ENCODE measurements around the gene PRDM15.

PRDM15 gene

DNA sequence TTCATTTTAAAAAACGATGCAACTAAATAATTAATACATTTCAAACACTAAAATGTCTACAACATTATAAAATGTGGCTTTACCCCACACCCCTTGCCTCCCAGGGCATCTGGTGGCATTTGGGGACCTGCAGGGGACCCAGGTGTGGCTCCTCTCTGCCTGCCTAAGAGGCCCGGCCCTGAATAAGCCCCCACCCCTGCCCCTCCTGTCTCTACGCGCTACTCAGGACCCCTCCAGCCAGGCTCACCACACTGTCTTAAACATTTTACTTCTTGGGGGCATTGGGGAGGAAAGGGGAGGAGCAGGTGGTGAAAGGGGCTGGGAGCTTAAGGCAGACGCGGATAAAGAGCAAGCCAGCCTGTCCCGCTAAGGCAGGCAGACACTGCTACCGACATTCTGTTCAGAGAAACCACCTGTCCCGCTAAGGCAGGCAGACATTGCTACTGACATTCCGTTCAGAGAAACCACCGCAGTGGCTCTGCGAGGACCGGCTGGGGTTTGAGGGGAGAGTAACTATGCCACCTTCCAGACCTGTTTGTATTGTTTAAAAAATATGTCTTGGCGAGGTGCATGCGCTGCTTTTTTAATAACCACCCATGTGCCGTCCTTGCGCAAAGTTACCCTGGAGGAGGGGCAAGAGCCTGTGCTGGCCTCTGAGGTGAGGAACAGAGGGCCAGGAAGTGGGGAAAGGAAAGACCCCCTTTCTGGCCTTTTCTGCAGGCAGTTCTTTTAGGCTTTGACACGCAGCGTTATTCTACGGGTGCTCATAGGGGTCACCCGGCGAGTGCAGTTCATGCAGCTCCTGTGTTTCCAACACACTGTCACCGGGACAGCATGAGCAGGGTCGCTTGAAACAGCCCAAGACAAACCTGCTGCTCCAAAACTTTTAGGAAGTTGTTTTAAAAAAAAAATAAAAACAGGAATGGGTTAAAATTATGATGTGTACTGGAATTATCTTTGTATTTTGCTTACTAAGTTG, 61.0 kb downstream of the PRDM15 start:
- Histone ChIP-seq H3K9ac (ENCODE audit: low read depth, low read length) (no peak overlapping the region), H3K9me3 (ENCODE audit: control insufficient read depth, insufficient read depth, low read length) (no peaks in the 10 kb centered on the region), H3K36me3 (ENCODE audit: insufficient read depth, low read length) (no peaks in the 10 kb centered on the region; the same call in 1 of the 2 replicates), H3K4me1 (ENCODE audit: insufficient read depth, low read length) (no peaks in the 10 kb centered on the region)

DNA sequence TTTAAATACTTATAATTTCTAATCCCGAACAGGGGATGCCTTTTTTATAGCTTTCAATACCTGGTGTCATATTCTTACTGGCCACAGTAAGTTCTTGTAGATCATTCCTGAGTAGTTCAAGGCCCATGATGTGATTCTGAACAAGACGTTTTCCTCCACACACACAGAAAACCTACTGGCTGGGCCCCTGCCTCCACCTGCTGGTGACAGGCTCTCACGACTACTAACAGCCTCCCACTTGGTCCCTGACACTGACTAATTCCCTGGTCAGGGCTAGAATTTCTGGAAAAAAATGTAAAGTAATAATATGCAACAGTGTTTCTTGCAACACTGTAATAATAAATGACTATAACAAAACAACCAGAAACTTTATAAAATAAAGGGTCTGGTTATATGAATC, 61.9 kb downstream of the PRDM15 start:
- H3K9ac ChIP-seq (ENCODE audit: low read depth, low read length) = no peak overlapping the region
- H3K9me3 ChIP-seq (ENCODE audit: control insufficient read depth, insufficient read depth, low read length) = no peaks in the 10 kb centered on the region
- no peaks in the 10 kb centered on the region; the same call in 1 of the 2 replicates for H3K36me3 ChIP-seq (ENCODE audit: insufficient read depth, low read length)
- H3K4me1 ChIP-seq (ENCODE audit: insufficient read depth, low read length) = no peaks in the 10 kb centered on the region

DNA sequence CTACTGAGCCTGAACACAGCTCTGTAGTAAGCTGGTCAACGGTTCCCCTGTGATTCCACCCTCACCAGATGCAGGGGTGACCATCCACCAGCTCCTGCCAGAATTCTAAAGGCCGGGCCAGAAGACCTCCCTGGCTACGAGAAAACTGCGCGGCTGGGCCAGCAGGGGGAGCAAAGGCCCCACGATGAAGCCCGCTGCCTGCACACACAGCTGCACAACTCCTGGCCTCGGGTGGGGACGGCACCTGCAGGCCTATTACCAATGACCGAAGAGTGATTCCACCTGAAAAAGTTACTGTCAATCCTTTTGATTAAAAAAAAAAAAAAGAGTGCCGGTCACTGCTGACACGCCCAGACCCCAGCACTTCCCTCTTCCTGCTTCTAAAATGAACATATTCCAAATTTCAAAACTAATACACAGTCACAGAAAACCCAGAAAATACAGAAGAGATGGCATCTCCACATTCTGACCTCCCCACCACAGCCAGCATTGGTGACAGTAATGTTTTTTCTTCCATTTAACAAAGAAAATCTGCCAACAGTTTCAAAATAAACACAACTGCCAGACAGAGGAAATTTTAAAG, 62.5 kb downstream of the PRDM15 start:
- H3K36me3 ChIP-seq (ENCODE audit: insufficient read depth, low read length) = no peaks in the 10 kb centered on the region; the same call in 1 of the 2 replicates
- H3K9me3 ChIP-seq (ENCODE audit: control insufficient read depth, insufficient read depth, low read length) = no peaks in the 10 kb centered on the region
- H3K4me1 ChIP-seq (ENCODE audit: insufficient read depth, low read length) = no peaks in the 10 kb centered on the region
- H3K9ac ChIP-seq (ENCODE audit: low read depth, low read length) = no peak overlapping the region

DNA sequence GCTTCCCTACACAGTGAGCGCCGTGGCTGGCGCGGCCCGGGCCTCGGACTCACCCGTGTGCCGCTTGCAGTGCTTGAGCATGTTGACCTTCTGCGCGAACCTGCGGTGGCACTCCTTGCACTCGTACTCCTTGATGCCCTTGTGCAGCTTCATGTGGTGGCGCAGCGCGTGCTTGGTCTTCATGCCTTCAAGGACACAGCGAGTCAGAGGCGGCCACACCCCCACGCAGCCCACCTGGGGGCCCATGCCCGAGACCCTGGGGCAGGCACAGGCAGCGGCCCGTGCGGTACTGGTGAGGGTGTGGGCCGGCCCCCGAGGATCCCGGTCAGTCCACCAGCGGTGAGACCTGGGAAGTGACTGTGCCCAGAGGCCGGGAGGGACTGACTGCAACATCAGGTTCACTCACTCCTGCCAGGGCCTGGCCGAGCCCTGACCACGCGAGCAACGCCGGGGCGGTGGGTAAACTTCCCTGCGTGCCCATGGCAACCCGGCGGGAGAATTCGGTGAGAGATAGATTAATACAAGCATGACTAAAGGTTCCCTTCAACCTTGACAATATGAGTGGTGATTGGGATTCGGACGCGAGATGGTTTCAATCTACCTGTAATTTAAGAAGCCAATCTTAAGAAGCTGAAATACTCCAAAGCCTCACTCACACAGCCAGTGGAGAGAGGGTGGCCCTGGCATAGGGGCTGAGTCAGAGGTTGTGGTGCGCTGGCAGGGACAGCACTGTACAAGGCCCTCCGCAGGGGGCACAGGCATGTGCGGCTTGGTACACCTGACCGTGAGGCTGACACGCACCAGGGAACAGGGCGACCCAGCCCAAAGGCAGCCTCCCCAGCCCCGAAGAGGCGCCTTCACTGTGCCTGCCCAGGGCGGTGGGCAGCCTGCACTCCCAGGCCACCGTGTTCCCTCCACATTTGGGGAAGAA, 63.2 kb downstream of the PRDM15 start:
- no peaks in the 10 kb centered on the region for H3K9me3 ChIP-seq (ENCODE audit: control insufficient read depth, insufficient read depth, low read length)
- no peak overlapping the region for H3K9ac ChIP-seq (ENCODE audit: low read depth, low read length)
- H3K36me3 ChIP-seq (ENCODE audit: insufficient read depth, low read length) = no peaks in the 10 kb centered on the region; the same call in 1 of the 2 replicates
- no peaks in the 10 kb centered on the region for H3K4me1 ChIP-seq (ENCODE audit: insufficient read depth, low read length)

DNA sequence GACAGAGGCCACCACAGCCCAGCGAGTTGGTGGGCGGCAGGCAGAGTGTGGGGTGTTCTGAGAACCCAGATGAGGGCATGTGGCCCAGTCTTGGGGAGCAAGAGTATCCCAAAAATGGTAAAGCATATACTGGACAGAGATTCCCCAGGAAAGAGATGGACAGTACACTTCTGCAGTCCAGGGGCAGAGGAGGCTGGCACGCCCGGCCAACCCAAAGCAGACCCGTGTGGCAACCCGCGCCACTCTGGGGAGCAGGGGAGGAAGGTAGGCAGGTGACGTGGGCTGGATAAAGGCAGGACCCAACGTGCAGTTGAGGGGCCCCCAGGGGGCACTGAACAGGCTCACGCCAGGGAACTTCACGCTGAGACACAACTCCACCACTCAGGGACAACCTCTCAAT, 65.9 kb downstream of the PRDM15 start:
- Histone ChIP-seq H3K36me3 (ENCODE audit: insufficient read depth, low read length) (no peaks in the 10 kb centered on the region; the same call in 1 of the 2 replicates), H3K9me3 (ENCODE audit: control insufficient read depth, insufficient read depth, low read length) (no peaks in the 10 kb centered on the region), H3K4me1 (ENCODE audit: insufficient read depth, low read length) (no peaks in the 10 kb centered on the region), H3K9ac (ENCODE audit: low read depth, low read length) (no peak overlapping the region)

DNA sequence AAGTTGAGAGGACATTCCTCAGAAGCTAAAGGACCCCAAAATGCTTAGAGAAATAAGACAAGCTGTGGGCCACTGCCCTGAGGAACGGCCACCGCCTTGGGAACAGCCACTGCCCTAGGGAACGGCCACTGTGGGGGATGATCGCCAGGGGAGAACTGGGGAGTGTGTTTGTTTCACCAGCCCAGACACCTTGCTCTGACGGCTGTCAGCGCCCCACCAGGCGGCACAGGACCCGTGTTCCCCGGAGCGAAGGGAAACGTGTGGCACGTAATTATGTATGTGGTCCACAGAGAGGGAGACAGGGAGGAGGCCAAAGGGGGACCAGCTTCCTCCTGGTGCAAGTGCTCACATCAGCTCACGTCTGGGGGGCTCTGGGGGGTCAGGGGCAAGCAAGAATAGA, 66.5 kb downstream of the PRDM15 start:
- Histone ChIP-seq H3K9me3 (ENCODE audit: control insufficient read depth, insufficient read depth, low read length) (no peaks in the 10 kb centered on the region), H3K9ac (ENCODE audit: low read depth, low read length) (no peak overlapping the region), H3K4me1 (ENCODE audit: insufficient read depth, low read length) (no peaks in the 10 kb centered on the region), H3K36me3 (ENCODE audit: insufficient read depth, low read length) (no peaks in the 10 kb centered on the region; the same call in 1 of the 2 replicates)

DNA sequence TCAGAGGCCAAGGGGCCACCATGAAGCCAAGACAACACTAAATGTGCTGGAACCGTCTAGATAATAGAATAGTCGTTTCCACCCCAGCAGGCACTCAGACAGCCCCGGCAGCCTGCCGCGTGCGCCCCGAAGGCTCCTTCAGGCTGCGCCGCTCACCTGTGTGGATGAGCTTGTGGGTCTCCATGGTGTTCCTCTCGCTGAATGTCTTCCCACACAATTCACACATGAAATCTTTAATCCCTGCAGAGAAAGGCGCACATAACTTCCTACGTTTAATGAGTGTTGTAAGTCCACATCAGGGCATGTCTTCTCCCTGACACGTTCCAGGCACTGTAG, 68.6 kb downstream of the PRDM15 start:
- H3K36me3 ChIP-seq (ENCODE audit: insufficient read depth, low read length) = no peaks in the 10 kb centered on the region; the same call in 1 of the 2 replicates
- H3K9me3 ChIP-seq (ENCODE audit: control insufficient read depth, insufficient read depth, low read length) = no peaks in the 10 kb centered on the region
- H3K9ac ChIP-seq (ENCODE audit: low read depth, low read length) = no peak overlapping the region
- no peaks in the 10 kb centered on the region for H3K4me1 ChIP-seq (ENCODE audit: insufficient read depth, low read length)

DNA sequence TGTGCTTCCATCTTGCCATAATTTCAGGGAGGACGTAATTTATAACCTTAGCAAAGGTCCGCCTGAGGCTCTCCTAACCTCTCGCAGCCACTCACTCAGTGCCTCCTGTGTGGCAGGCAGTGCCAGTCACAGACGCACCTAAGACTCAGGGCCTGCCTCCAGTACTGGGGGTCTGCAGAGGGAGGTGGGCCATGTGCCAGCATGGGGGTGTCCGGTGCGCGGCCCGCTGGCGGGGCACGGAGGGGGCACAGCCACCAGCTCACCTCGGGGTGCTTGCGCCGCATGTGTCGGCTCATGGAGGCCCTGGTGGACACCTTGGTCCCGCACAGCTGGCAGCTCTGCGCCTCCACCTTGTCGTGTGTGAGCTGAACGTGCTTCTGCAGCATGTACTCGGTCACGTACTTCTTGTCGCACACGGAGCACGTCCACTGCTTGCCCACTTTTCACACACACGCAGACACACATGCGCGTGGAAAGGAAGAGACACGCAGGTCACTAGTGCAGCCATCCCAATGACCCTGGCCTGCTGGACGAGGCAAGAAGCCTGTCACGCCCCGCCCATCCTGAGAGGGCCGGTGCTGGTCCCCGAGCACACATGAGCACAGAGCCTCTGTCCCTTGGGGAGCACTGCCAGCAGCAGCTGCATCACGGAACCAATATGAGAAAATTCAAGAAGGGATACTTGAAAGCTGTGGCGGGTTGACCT, 69.1 kb downstream of the PRDM15 start:
- H3K36me3 ChIP-seq (ENCODE audit: insufficient read depth, low read length) = no peaks in the 10 kb centered on the region; the same call in 1 of the 2 replicates
- H3K9ac ChIP-seq (ENCODE audit: low read depth, low read length) = no peak overlapping the region

DNA sequence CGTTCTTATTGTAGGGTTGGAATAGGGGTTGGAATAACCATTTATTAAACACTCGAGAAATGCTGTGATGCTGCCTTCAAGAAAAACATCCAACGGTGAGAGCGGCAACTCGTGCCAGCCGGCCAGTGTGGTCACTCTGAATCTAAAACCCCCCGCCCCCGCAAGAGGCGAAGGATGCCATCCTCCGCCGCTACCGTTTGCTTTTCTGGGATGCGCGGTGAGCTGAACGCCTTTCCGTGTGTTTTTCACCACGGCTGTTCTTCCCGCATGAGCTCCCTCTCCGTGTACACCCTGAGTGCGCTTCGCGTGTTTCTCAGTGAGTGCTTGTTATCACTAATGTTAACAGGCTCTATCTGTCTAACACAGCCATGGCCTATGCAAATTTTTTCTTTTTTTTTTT, 70.3 kb downstream of the PRDM15 start:
- Histone ChIP-seq H3K9ac (ENCODE audit: low read depth, low read length) (no peak overlapping the region), H3K4me1 (ENCODE audit: insufficient read depth, low read length) (no peaks in the 10 kb centered on the region), H3K36me3 (ENCODE audit: insufficient read depth, low read length) (no peaks in the 10 kb centered on the region; the same call in 1 of the 2 replicates), H3K9me3 (ENCODE audit: control insufficient read depth, insufficient read depth, low read length) (no peaks in the 10 kb centered on the region)

More for the DNA sequence above, 69.1 kb downstream of the PRDM15 start:
- Histone ChIP-seq H3K9me3 (ENCODE audit: control insufficient read depth, insufficient read depth, low read length) (no peaks in the 10 kb centered on the region), H3K4me1 (ENCODE audit: insufficient read depth, low read length) (no peaks in the 10 kb centered on the region)

DNA sequence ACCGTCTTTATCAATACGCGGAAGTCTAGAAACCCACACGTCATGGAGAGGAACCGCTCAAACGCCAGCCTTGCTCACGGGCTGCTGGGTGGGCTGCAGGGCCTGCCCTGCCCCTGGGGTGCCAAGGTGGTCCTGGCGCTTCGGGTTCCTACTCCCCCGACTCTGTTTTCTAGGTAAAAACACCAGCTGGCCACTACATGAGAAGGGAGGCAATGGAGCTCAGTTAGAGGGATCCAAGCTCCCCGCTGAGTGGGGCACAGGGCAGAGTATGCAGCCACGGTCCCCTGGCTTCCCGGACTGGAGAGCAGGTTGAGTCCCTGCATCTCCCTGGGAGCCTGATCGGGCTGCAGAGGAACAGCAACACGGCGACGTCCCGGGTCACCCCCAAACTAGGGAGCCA, 71.0 kb downstream of the PRDM15 start:
- Histone ChIP-seq H3K4me1 (ENCODE audit: insufficient read depth, low read length) (no peaks in the 10 kb centered on the region), H3K9ac (ENCODE audit: low read depth, low read length) (no peak overlapping the region), H3K36me3 (ENCODE audit: insufficient read depth, low read length) (no peaks in the 10 kb centered on the region; the same call in 1 of the 2 replicates), H3K9me3 (ENCODE audit: control insufficient read depth, insufficient read depth, low read length) (no peaks in the 10 kb centered on the region)

DNA sequence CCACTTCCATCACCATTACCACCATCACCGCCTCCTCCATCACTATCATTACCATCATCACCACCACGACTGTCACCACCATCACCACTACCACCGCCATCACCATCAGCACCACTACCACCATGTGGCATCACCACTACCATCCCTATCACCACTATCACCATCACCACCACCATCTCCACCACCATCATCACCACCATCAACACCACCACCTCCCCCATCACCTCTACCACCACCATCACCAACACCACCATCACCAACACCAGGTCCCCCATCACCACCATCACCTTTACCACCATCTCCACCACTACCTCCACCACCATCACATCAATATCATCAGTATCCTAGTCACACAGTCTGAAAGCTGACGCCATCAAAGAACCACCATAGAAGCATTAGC, 72.4 kb downstream of the PRDM15 start:
- Histone ChIP-seq H3K9ac (ENCODE audit: low read depth, low read length) (no peak overlapping the region), H3K9me3 (ENCODE audit: control insufficient read depth, insufficient read depth, low read length) (no peaks in the 10 kb centered on the region), H3K36me3 (ENCODE audit: insufficient read depth, low read length) (no peaks in the 10 kb centered on the region), H3K4me1 (ENCODE audit: insufficient read depth, low read length) (no peaks in the 10 kb centered on the region)

DNA sequence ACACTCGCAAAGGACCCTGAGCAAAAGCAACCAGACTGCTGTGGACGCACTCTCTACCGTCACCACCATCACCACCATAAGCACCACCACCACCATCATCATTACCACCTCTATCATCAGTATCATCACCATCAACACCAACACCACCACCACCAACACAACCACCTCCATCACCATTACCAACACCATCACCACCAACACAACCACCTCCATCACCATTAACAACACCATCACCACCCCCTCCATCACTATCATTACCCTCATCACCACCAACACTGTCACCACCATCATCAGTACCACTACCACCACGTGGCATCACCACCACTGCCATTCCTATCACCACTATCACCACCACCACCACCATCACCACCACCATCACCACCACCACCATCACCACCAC, 73.5 kb downstream of the PRDM15 start:
- Histone ChIP-seq H3K4me1 (ENCODE audit: insufficient read depth, low read length) (no peaks in the 10 kb centered on the region), H3K36me3 (ENCODE audit: insufficient read depth, low read length) (no peaks in the 10 kb centered on the region)

DNA sequence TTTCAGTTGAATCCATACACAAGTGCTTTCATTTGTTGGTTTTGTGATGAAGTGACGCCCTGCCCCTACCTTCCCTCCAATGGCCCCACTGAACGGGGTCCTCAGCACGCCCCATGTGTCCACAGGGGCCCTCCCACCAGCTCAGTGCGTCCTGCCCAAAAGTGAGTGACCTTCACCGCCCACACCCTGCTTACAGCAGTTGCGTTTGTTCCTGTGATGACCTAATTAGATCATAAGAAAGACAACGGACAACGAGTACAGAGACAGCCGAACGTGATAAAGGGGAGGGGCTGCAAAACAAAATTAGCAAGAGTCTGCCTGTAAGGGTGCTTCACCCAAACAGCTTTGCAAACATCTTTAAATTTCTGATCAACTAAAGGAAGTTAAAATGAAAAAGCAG, 74.1 kb downstream of the PRDM15 start:
- H3K9me3 ChIP-seq (ENCODE audit: control insufficient read depth, insufficient read depth, low read length) = no peaks in the 10 kb centered on the region
- no peaks in the 10 kb centered on the region for H3K36me3 ChIP-seq (ENCODE audit: insufficient read depth, low read length)
- H3K9ac ChIP-seq (ENCODE audit: low read depth, low read length) = no peak overlapping the region
- no peaks in the 10 kb centered on the region for H3K4me1 ChIP-seq (ENCODE audit: insufficient read depth, low read length)

More for the DNA sequence above, 73.5 kb downstream of the PRDM15 start:
- H3K9me3 ChIP-seq (ENCODE audit: control insufficient read depth, insufficient read depth, low read length) = no peaks in the 10 kb centered on the region
- H3K9ac ChIP-seq (ENCODE audit: low read depth, low read length) = no peak overlapping the region

DNA sequence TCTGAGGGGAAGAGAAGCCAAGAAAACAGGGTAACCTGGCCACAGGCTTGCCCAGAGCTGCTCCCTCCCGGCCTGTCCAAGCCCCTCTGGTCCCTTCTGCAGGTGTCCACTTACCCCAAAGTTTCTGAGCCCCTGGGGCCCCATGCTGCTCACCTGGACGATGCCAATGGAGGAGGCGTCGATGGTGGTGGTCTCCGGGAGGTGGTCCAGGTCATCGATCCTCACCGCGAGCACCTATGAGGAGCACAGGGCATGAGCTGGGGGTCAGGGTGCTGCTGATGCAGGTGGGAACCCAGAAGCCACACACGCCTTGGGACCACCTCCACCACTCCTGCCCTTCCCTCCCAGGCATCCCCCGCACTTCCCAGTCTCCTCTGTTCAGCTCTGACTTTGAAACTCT, 74.8 kb downstream of the PRDM15 start:
- Histone ChIP-seq H3K9me3 (ENCODE audit: control insufficient read depth, insufficient read depth, low read length) (no peaks in the 10 kb centered on the region), H3K9ac (ENCODE audit: low read depth, low read length) (no peak overlapping the region), H3K36me3 (ENCODE audit: insufficient read depth, low read length) (no peaks in the 10 kb centered on the region), H3K4me1 (ENCODE audit: insufficient read depth, low read length) (no peaks in the 10 kb centered on the region)

All from ES-I3 (cell line).